GM23248 (cell line): ENCODE measurements around the gene GLIS2. TPM values are rescaled to one million over a fixed set of nuclear protein-coding genes. Genes with fewer than 3 reads are reported as not detected.
A peak's percentile ranks its signal among the peaks of the same experiment; 100 is the strongest.

Experiments
- DNase-seq: peaks from one replicate; pipeline ENCODE4 v3.0.0-alpha.2; 2015
- H2AFZ ChIP-seq: fragments of 200-600 bp; sonication (generic); 2 replicates; pipeline ENCODE4 v1.6.1; 2016; ENCODE audit warnings: antibody characterized with exemption
- H3F3A ChIP-seq: fragments of 200-600 bp; sonication (generic); 2 replicates; pipeline ENCODE4 v1.6.1; 2016; ENCODE audit warnings: mild to moderate bottlenecking, antibody characterized with exemption, mixed run types; ENCODE audit not compliant: insufficient read depth
- H3K27ac ChIP-seq: fragments of 200-600 bp; sonication (generic); 2 replicates; pipeline ENCODE4 v1.5.1; 2016; ENCODE audit warnings: mild to moderate bottlenecking
- H3K27me3 ChIP-seq: fragments of 200-600 bp; sonication (generic); replicated peaks from 2 replicates; pipeline ENCODE4 v1.6.1; 2016; ENCODE audit warnings: mild to moderate bottlenecking; ENCODE audit not compliant: insufficient read depth
- H3K36me3 ChIP-seq: fragments of 200-600 bp; sonication (generic); 2 replicates; pipeline ENCODE4 v1.6.1; 2016; ENCODE audit warnings: low read depth, mild to moderate bottlenecking
- H3K4me1 ChIP-seq: fragments of 200-600 bp; sonication (generic); 2 replicates; pipeline ENCODE4 v1.6.1; 2016; ENCODE audit warnings: mild to moderate bottlenecking; ENCODE audit not compliant: insufficient read depth
- H3K4me2 ChIP-seq: fragments of 200-600 bp; sonication (generic); one replicate; pipeline ENCODE4 v1.6.1; 2016; ENCODE audit warnings: mild to moderate bottlenecking; ENCODE audit not compliant: unreplicated experiment
- H3K4me3 ChIP-seq: fragments of 200-600 bp; sonication (generic); 2 replicates; pipeline ENCODE4 v1.5.1; 2016; ENCODE audit warnings: mild to moderate bottlenecking
- H3K79me2 ChIP-seq: fragments of 200-600 bp; sonication (generic); 2 replicates; pipeline ENCODE4 v1.6.1; 2016; ENCODE audit warnings: mild to moderate bottlenecking; ENCODE audit not compliant: insufficient read depth
- H3K9ac ChIP-seq: fragments of 200-600 bp; sonication (generic); 2 replicates; pipeline ENCODE4 v1.6.1; 2016; ENCODE audit warnings: mild to moderate bottlenecking
- H3K9me2 ChIP-seq: fragments of 200-600 bp; sonication (generic); 2 replicates; pipeline ENCODE4 v1.6.1; 2016; ENCODE audit warnings: mixed run types, mild to moderate bottlenecking, moderate library complexity; ENCODE audit not compliant: insufficient read depth
- H3K9me3 ChIP-seq: fragments of 200-600 bp; sonication (generic); one replicate; pipeline ENCODE4 v1.6.1; 2017; ENCODE audit warnings: low read depth
- H4K20me1 ChIP-seq: fragments of 200-600 bp; sonication (generic); 2 replicates; pipeline ENCODE4 v1.6.0; 2016; ENCODE audit not compliant: insufficient read depth
- EZH2 ChIP-seq: fragments of 200-600 bp; sonication (generic); IDR thresholded peaks from 2 replicates; pipeline ENCODE4 v1.6.1; 2018; ENCODE audit warnings: antibody characterized with exemption, mild to moderate bottlenecking; ENCODE audit not compliant: insufficient read depth, poor library complexity, severe bottlenecking
- EZH2phosphoT487 ChIP-seq: fragments of 200-600 bp; sonication (generic); IDR thresholded peaks from 2 replicates; pipeline ENCODE4 v1.6.1; 2018; ENCODE audit warnings: antibody characterized with exemption, moderate library complexity, mild to moderate bottlenecking, low read depth; ENCODE audit not compliant: insufficient read depth
- WGBS, 2 experiments: methylation state at CpG; one replicate each; pipeline ENCODE4 v1.1.6; 2015 to 2017; ENCODE audit warnings: low lambda C conversion rate in 2 of 2, low coverage in 1 of 2; ENCODE audit errors: missing lambda C conversion rate in 2 of 2; 5-methylcytosine and 5-hydroxymethylcytosine counted together
- in situ Hi-C: fragments of 300-500 bp; cut with MboI; formaldehyde crosslinking; loops from 2 replicates; pipeline ENCODE4 v1.15.0; 2020
- polyA plus RNA-seq: library from polyadenylated mRNA; unstranded; fragments of >200 nt; fragmentation: Nextera tagmentation; extraction: Ambion mirVana; gene quantifications from 2 replicates; pipeline ENCODE4 v1.2.1, GENCODE V29; 2016
- total RNA-seq: library from RNA; depleted of rRNA; stranded (reverse); fragments of >200 nt; shearing (Covaris generic); gene quantifications from 2 replicates; pipeline ENCODE4 v1.2.3, GENCODE V29; 2014

Gene GLIS2
- total and polyA plus RNA-seq, 2 experiments from 2014 or later, result 2.9 to 6.8 TPM

GRCh38 chr16:4277987-4278513 lies 37.8 kb upstream of the GLIS2 start:
- Histone ChIP-seq H3K36me3 (no peaks in the 10 kb centered on the region), H3K4me1 (peaks cover 4% of the 10 kb centered on the region; the same call in 1 of the 2 replicates), H2AFZ (no peak overlapping the region), H3K9me2 (no peaks in the 10 kb centered on the region), H3K27me3 (no peaks in the 10 kb centered on the region), H3F3A (no peaks in the 10 kb centered on the region), H3K4me2 (no peak overlapping the region), H4K20me1 (no peaks in the 10 kb centered on the region), H3K79me2 (no peaks in the 10 kb centered on the region), H3K4me3 (no peak overlapping the region), H3K9ac (no peak overlapping the region), H3K27ac (no peak overlapping the region), H3K9me3 (no peaks in the 10 kb centered on the region)
- TF ChIP-seq EZH2phosphoT487 (no peak), EZH2 (no peak)
- WGBS, 2 experiments, result 75 to 80% methylated on average over 2 of the region's 2 CpGs
- no peak for DNase-seq
- in situ Hi-C loops, result no loop called here

DNA sequence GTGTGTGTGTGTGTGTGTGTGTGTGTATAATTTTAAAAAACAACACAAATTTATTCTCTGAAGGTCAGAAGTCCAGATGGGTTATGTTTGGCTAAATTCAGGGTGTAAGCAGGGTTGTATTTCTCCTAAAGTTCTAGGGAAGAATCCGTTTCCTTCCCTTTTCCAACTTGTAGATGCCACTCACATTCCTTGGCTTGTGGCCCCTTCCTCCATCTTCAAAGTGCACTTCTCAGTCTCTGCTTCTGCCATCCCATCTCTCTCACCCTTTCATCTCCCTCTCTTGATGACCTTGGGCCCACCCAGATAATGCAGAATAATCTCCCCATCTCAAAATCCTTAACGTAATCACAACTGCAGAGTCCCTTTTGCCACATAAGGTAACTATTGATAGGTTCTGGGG lies 35.2 kb upstream of the GLIS2 start:
- no peaks in the 10 kb centered on the region for H3K79me2 ChIP-seq
- no peaks in the 10 kb centered on the region for H3K27me3 ChIP-seq
- no peak overlapping the region for H3K27ac ChIP-seq
- in situ Hi-C loops, result no loop called here
- no peak for DNase-seq
- no peak for TF ChIP-seq EZH2
- TF ChIP-seq EZH2phosphoT487, result no peak
- H4K20me1 ChIP-seq, result no peaks in the 10 kb centered on the region
- H3K9me3 ChIP-seq, result no peaks in the 10 kb centered on the region
- 90 to 97% methylated on average over 2 of the region's 2 CpGs for WGBS, 2 experiments
- no peak overlapping the region for H3K9ac ChIP-seq
- no peaks in the 10 kb centered on the region for H3K36me3 ChIP-seq
- no peaks in the 10 kb centered on the region for H3K9me2 ChIP-seq
- no peak overlapping the region for H3K4me3 ChIP-seq
- H3F3A ChIP-seq, result no peaks in the 10 kb centered on the region
- no peak overlapping the region for H2AFZ ChIP-seq
- H3K4me1 ChIP-seq, result no peaks in the 10 kb centered on the region
- H3K4me2 ChIP-seq, result no peak overlapping the region

- no peaks in the 10 kb centered on the region for H3F3A ChIP-seq
- in situ Hi-C loops, result no loop called here
- WGBS, 2 experiments, result 69 to 72% methylated on average over 8 of the region's 8 CpGs
- no peaks in the 10 kb centered on the region for H3K27me3 ChIP-seq
- H3K9ac ChIP-seq, result no peak overlapping the region
- H3K4me2 ChIP-seq, result no peak overlapping the region
- peaks cover 3% of the 10 kb centered on the region; the same call in 1 of the 2 replicates for H3K4me1 ChIP-seq
- H2AFZ ChIP-seq, result no peak overlapping the region
- no peaks in the 10 kb centered on the region for H3K36me3 ChIP-seq
- H3K9me2 ChIP-seq, result no peaks in the 10 kb centered on the region
- no peaks in the 10 kb centered on the region for H4K20me1 ChIP-seq
- TF ChIP-seq EZH2phosphoT487 (no peak), EZH2 (no peak)
- no peak for DNase-seq
- no peaks in the 10 kb centered on the region for H3K79me2 ChIP-seq
- H3K27ac ChIP-seq, result no peak overlapping the region
- no peak overlapping the region for H3K4me3 ChIP-seq
- no peaks in the 10 kb centered on the region for H3K9me3 ChIP-seq
Observed at GRCh38 chr16:4283441-4283840, 32.4 kb upstream of the GLIS2 start.

DNA sequence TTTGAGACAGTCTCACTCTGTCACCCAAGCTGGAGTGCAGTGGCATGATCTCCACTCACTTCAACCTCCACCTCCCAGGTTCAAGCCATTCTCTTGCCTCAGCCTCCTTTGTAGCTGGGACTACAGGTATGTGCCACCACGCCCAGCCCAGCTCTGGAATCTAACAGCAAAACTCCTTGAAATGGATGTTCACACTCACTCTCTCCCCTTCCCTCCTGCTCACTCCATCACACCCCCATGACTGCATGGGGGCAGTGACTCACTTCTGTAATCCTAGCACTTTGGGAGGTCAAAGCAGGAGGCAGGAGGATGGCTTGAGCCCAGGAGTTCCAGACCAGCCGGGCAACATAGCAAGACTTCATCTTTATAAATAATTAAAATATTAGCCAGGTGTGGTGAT lies 31.9 kb upstream of the GLIS2 start:
- Histone ChIP-seq H3K4me2 (no peak overlapping the region), H3K4me1 (peaks cover 8% of the 10 kb centered on the region), H3K9ac (no peak overlapping the region), H3K27ac (no peak overlapping the region), H2AFZ (no peak overlapping the region), H3F3A (no peaks in the 10 kb centered on the region), H4K20me1 (no peaks in the 10 kb centered on the region), H3K27me3 (no peaks in the 10 kb centered on the region), H3K9me2 (no peaks in the 10 kb centered on the region), H3K4me3 (no peak overlapping the region), H3K9me3 (no peaks in the 10 kb centered on the region), H3K36me3 (no peaks in the 10 kb centered on the region), H3K79me2 (no peaks in the 10 kb centered on the region)
- in situ Hi-C loops, result no loop called here
- DNase-seq, result peak; percentile 55
- WGBS, 2 experiments, result 70 to 77% methylated on average over 2 of the region's 2 CpGs
- TF ChIP-seq EZH2, result no peak
- no peak for TF ChIP-seq EZH2phosphoT487

GRCh38 chr16:4285167-4285566 lies 30.7 kb upstream of the GLIS2 start:
- no peak overlapping the region for H2AFZ ChIP-seq
- no peaks in the 10 kb centered on the region for H3K79me2 ChIP-seq
- in situ Hi-C loops, result loop anchor here (5.0 kb wide), 1 partner anchor 47 kb away; no protein-coding TSS in a partner anchor
- no peaks in the 10 kb centered on the region for H4K20me1 ChIP-seq
- no peaks in the 10 kb centered on the region for H3K27me3 ChIP-seq
- no peak for TF ChIP-seq EZH2phosphoT487
- no peak for TF ChIP-seq EZH2
- no peak overlapping the region for H3K27ac ChIP-seq
- H3K9me3 ChIP-seq, result no peaks in the 10 kb centered on the region
- no peak overlapping the region for H3K4me3 ChIP-seq
- H3K9ac ChIP-seq, result no peak overlapping the region
- no peak for DNase-seq
- no peak overlapping the region for H3K4me2 ChIP-seq
- no peaks in the 10 kb centered on the region for H3K36me3 ChIP-seq
- H3K9me2 ChIP-seq, result no peaks in the 10 kb centered on the region
- peaks cover 11% of the 10 kb centered on the region for H3K4me1 ChIP-seq
- H3F3A ChIP-seq, result no peaks in the 10 kb centered on the region
- 81 to 88% methylated on average over 10 of the region's 10 CpGs for WGBS, 2 experiments
